NCI-H2171 (cell line): ENCODE measurements around the gene PFDN5.
"Not testable (repeated sequence)": the region's sequence is repeated elsewhere in the genome, so short reads cannot be mapped to it uniquely, and the experiment has no call there.

Experiments
- DNase-seq: peaks from one replicate; lab custom pipeline; 2025; lab: John Stamatoyannopoulos, UW

The PFDN5 gene

DNA sequence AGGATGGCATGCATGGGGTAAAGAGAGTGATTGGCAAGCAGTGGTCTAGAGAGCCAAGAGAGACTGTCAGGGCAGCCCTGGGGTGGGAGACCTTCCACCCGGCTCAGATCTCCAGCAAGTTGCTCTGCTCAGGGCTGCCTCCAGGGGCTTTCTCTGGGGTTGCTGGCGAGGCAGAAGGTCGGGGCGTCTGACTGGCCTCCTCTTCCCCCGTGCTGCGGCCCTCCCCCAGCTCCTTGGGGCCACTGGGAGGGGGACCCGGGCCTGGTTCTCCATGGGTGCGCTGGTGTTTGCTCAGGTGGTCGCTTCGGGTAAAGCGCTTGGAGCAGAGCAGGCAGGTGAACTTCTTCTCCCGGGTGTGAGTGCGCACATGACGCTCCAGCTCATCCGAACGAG is 32.7 kb downstream of the PFDN5 start:
- DNase-seq, result no peak

DNA sequence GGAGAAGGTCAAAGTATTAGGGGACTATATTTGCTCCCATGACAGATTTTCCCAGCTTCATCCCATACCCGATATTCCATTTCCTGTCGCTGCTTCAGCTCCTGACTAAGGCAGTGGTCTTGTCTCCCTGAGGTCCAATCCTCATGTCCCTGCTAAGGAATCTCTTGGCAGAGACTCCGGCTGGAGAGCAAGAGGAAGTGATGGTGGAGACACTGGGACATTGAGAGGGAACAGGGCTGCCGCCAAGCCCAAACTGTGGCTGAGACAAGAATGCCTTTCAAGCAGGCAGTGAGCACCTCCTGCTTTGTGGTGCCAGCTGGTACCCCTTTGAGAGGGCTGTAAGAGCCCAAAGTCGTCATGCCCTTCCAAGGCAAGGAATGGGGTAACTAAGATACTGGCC is 35.3 kb downstream of the PFDN5 start:
- DNase-seq, result no peak

DNA sequence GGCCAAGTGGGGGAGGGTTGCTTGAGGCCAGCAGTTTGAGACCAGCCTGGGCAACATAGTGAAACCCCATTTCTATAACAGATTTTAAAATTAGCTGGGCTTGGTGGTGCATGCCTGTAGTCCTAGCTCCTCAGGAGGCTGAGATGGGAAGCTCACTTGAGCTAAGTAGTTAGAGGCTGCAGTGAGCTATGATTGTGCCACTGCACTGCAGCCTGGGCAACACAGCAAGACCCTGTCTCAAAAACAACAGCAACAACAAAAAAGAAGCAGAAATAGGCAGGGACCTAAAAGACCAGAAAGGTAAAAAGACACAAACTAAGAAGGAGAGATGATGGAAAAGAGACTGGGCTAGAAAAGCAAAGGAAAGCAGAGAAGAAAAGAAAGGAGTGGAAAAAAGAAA is 37.0 kb downstream of the PFDN5 start:
- not testable (repeated sequence) for DNase-seq

DNA sequence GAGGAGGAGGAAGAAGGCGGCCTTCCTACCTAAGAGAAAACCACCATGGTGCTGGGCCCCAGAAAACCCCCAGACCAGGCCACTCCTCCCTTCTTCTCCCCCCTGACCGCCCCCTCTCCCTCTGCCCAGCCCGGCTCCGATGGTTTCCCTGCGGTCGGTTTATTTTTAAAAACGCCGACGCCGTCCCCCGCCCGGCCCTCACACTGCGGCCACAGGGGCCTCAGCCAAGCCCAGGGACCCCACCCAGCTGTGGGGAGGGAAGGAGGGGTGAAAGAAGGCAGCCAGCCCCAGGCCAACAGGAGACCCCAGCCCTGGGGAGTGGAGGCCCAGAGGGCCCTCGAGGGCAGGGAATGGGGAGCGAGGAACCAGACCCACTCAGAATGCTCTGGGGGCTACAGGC is 37.4 kb downstream of the PFDN5 start:
- DNase-seq, result no peak

DNA sequence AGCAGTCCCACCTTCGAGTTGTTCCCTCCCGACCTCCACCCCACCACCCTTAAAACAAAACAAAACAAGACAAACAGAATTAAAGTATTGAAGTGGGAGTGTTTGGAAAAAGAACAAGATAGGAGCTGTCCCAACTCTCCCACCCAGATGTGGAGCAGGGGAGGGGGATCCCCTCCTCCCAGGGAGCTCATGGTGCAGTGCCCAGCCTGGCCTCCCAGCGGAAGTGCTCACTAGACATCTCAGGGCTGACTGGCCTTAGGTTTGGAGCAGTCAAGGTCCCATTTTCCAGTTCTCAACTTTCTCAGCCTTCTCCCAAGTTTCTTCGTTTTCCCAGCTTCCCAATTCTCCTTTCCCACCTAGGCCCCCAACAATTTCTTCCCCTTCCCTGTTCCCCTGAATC is 37.9 kb downstream of the PFDN5 start:
- DNase-seq, result no peak

DNA sequence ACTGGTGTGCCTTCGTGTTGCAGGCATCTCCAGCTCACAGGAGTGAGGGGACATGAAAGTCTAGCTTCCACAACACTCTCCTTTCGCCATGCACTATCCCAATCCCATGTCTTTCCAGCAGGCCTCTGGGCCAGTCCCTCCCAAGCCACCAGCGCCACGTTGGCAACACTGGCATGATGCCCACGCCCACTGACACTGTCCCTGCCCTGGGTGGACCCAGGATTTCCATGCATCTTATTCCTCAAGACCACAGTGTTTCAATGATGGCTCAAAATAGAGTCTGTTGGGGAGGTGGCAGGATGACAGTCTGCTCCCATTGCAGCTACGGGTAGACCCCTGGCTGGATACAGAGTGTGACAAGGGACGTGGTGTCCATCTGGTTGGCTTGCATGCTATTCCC is 38.5 kb downstream of the PFDN5 start:
- DNase-seq, result no peak

DNA sequence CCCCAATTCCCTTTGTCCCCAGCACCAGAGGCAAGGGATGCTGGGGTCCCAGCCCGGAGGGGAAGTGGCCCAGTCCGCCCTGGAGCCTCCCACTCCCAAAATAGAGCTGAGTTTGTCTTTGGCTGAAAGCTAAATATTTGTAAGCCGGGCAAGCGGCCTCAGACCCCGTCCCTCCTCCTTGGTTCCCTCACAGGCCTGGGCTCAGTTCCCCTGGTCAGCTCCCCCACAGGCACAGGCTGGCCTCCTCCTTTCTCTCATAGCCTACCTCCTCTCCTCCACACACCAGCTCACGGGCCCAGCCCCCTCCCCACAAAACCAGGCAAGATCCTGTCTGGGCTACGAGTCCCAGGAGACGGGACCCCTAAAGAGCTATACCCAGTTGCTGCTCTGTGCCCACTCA is 39.5 kb downstream of the PFDN5 start:
- no peak for DNase-seq

DNA sequence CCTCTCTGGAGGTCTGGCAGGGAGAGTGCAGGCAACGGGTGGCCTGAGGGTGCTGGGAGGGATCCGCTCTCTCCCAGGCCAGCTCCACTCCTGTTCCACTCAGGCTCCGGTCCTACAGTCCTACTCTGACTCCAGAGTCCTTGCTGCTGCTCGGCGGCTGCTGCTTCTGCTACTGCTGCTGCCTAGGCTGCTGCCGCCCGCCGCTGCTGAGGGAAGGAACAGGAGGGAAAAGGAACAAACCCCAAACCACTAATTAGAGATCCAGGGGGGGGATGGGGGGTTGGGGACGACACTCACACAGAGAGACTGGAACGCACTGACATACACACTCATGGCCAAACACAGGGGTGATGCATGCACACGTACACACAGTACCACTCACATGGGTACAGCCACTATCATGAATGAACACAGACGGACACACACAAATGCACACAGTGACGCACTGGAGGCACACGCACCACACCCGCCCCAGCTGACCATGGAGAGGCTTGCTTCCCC is 40.9 kb downstream of the PFDN5 start, which contains the start of gene SP7:
TSS of gene SP7 (minus strand) at position 174 of the 501 bp plus-strand sequence. CDS start 708 bp downstream, outside the sequence.
- DNase-seq, result no peak

DNA sequence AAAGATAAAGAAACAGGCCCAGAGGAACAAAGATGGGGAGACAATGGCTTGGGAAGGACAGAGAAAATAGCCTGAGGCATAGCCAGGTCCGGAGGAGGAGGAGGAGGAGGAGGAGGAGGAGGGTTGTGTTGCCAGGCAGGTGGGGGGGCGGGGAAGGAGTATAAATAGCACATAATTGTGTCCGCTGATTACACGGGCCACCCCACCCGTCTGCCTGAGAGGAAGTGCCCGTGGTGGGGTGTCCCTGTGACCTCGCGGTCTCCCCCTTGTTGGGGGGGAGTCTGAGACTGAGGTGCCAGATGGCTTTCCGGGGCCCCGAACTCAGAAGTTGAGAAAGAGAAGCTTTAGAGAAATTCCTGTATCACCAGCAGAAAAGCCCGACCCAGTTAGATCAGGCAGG is 42.7 kb downstream of the PFDN5 start:
- DNase-seq, result no peak

DNA sequence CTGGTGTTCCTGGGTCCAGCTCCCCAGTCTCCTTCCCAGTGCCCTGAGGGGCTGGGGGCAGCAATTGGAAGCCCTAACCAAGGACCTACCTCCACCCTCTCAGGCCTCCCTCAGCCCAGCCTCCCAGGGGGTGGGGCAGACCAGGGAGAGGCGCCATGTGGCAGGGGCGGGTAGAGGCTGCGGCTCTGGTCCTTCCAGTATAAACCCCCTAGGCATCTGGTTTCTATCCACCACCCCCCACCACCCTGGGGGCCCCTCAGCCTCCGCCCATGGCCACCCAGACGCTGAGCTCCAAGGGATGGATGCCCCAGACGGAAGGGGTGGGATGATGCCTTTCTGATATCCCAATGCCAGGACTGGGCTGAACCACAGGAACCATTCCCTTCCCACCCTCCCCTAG is 43.6 kb downstream of the PFDN5 start:
- DNase-seq, result no peak

DNA sequence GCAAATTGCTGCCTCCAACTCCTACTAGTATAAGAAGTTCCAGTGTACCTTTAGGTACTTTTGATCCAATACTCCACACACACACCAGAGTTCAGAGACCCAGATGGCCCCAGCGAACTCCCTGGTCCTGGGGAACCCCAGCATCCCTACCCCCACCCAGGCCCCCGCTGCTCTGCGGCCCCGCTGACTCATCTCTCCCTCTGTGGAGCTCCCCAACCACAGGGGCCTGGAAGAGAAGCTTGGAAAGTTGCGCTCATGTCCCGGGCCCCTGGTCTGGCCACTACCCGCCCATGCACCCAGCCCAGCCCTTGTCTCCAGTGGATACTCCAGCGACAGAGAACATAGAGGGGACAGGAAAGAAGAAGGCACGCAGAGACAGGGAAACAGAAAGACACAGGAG is 45.1 kb downstream of the PFDN5 start:
- no peak for DNase-seq

DNA sequence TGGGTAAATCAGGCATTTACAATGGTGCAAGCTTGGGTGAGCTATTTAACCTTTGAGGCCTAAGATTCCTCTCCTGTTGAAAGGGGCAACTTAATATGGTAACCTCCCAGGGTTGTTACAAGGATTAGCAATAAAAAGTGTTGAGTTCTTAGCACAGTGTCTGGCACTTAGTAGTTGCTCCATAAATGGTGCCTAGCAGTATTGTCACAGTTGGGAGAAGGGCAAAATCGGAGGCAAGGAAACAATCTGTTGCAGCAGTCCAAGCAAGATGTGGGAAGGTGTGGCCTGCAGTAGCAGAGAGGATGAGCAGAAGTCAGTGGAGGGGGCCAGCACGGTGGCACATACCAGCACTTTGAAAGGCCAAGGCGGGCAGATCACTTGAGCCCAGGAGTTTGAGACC is 48.1 kb downstream of the PFDN5 start:
- DNase-seq, result no peak

DNA sequence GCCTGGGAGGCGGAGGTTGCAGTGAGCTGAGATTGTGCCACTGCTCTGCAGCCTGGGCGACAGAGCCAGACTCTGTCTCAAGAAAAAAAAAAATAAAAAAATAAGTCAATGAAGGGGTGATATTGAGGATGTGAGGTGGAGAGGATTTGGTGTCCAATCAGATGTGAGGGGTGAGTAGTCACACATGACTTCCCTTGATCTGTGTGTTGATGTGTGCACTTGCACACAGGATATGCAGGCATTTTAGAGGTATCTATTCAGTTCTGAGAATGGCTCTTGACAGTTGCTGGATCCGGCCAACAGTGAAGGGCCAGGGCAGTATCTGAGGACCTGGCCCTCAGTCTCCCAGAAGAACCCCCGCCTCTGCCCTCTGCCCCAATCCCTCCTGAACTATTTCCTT is 48.6 kb downstream of the PFDN5 start:
- no peak for DNase-seq

DNA sequence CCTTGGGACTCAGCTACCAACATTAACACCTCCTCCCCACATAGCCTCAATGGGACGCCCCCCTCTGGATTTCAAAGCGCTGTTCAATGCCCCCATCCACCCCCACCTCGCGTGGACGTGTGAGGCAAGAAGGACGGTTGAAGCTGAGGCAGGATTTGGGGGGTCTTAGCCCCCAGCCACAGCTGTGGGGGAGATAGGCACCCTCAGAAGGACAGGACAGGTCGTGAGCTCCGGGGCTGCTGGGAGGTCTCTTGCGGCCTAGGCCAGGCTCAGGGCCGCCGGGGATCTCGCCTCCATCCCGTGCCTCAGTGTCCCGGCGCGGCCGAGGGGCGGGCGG is 49.1 kb downstream of the PFDN5 start:
- DNase-seq, result no peak

DNA sequence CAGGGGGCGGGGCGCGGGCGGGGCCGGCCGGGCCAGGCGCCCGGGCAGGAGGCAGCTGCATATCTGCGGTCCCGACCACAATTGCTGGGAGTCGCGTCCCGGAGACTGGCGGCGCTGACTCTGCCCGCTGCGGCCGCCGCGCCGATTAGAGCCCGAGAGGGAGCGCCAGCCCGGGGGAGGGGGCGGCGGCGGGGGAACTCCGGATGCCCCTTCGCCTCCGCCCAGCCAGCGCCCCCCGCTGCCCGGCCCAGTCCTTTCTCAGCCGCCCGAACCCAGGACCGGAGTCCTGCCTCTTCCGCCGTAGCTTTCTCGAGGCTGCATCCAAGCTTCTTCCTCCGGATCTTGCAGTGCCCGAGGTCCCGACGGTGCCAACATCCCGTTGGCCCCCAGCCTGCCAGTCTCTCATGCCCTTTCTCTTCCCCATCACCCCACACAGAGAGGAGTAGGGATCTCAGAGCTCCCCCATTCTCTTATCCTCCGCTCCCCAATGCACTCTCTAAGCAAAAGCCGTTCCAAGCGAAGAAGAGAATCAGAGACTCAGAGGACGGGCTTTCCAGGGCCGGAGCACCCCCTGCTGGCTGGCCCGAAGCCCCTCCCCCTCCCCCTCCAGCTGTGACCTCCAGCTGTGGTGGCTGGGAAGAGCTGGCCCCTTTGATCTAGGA is 49.6 kb downstream of the PFDN5 start:
- peak; percentile 11 for DNase-seq

DNA sequence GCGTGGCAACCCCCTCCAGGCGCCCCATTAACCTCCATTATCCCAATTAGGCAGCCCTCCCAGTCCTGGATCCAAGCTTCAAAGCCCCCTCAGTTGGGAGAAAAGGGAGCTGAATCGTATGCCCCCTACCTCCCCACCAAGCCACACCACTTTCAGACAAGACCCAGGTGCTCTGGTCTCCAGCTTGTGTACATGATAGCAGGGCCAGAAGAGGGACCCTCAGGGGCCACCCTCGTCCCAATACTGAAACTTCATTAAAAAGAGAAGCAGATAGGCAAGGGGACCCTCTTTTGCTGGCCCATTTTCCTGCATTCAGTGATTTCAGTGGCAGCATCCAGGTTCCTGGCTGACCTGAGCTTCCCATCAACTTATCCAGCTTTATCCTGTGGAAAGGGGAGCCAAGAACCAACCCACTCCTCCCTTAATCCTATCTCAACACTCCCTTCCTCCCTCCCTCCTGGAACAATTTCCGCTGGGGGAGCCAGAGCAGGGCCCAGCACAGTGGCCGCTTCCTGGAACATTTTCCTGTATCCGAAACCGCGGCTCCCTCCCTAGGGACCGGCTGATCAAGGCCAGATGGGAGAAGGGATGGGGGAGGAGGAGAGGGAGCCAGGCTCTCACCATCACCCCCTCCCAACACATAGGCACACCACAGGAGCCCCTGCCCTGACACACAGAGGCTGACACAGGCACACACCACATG is 50.3 kb downstream of the PFDN5 start:
- DNase-seq, result peak; percentile 70

DNA sequence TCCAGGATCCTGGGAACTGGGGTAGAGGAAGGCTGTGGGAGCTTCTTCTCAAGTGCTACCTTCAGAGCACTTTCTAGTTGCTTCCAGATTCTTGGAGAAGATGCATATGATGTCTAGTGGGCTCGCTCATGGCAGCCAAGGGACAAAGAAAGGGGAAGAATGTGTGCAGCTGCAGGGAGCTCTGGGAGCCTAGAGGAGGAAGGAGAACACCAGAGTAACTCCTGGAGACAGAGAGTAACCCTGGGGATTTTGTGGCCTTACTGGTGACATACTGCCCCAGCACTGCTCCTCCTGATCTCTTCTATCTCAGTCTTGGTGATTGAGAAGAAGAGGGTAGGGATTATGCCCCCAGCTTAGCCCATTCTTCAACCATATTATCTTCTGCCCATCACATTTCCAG is 51.1 kb downstream of the PFDN5 start:
- DNase-seq, result no peak

DNA sequence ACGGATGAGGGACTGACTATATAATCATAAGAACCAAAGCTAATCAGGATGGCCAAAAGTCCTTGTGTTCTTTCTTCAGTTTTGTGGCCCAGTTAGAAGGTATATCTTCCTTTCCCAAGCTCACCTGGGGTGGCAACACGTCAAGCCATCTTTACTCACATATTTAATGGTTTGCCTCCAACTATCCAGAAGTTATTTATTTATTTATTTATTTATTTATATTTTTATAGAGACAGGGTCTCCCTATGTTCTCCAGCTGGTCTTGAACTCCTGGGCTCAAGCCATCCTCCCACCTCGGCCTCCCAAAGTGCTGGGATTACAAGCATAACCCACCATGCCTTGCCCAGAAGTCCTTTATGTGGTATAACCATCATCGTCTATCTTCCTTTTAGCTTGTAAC is 52.6 kb downstream of the PFDN5 start:
- no peak for DNase-seq
